ENCODE results near the gene OSBPL10. TPM values are rescaled to one million over a fixed set of nuclear protein-coding genes. Genes with fewer than 3 reads are reported as not detected.

The OSBPL10 gene
- total RNA-seq, 1 donor = 29.0 TPM

GRCh38 chr3:31819441-31819840 is 161.6 kb downstream of the OSBPL10 start:
- no peak overlapping the region for H3K27ac ChIP-seq (ENCODE audit: low read depth, low read length)
- H4K20me1 ChIP-seq (ENCODE audit: insufficient read depth, low read length) = no peaks in the 10 kb centered on the region
- H2AFZ ChIP-seq (ENCODE audit: low read length) = no peak overlapping the region
- H3K4me3 ChIP-seq (ENCODE audit: insufficient read depth, low read length) = no peak overlapping the region
- H3K79me2 ChIP-seq (ENCODE audit: insufficient read depth, low read length) = no peaks in the 10 kb centered on the region
- no peaks in the 10 kb centered on the region for H3K36me3 ChIP-seq (ENCODE audit: insufficient read depth, low read length)
- no peaks in the 10 kb centered on the region for H3K9me3 ChIP-seq (ENCODE audit: low read depth, low read length)
- H3K27me3 ChIP-seq (ENCODE audit: insufficient read depth, low read length) = no peaks in the 10 kb centered on the region
- H3K4me1 ChIP-seq (ENCODE audit: insufficient read depth, low read length) = no peaks in the 10 kb centered on the region
- no peak for DNase-seq (ENCODE audit: insufficient read length, low spot score, missing footprints)
- no peak for TF ChIP-seq CTCF (IDR thresholded peaks at IDR 0.05; ENCODE audit: extremely low read depth, low read depth, low read length)
- H3K4me2 ChIP-seq (ENCODE audit: insufficient read depth, low read length) = no peak overlapping the region

GRCh38 chr3:31817411-31817966 is 163.6 kb downstream of the OSBPL10 start:
- no peaks in the 10 kb centered on the region for H3K4me1 ChIP-seq (ENCODE audit: insufficient read depth, low read length)
- no peaks in the 10 kb centered on the region for H4K20me1 ChIP-seq (ENCODE audit: insufficient read depth, low read length)
- no peaks in the 10 kb centered on the region for H3K79me2 ChIP-seq (ENCODE audit: insufficient read depth, low read length)
- no peaks in the 10 kb centered on the region for H3K9me3 ChIP-seq (ENCODE audit: low read depth, low read length)
- no peak for DNase-seq (ENCODE audit: insufficient read length, low spot score, missing footprints)
- H3K4me3 ChIP-seq (ENCODE audit: insufficient read depth, low read length) = no peak overlapping the region
- H3K36me3 ChIP-seq (ENCODE audit: insufficient read depth, low read length) = no peaks in the 10 kb centered on the region
- no peak overlapping the region for H2AFZ ChIP-seq (ENCODE audit: low read length)
- H3K27ac ChIP-seq (ENCODE audit: low read depth, low read length) = no peak overlapping the region
- TF ChIP-seq CTCF (IDR thresholded peaks at IDR 0.05; ENCODE audit: extremely low read depth, low read depth, low read length) = no peak
- H3K4me2 ChIP-seq (ENCODE audit: insufficient read depth, low read length) = no peak overlapping the region
- no peaks in the 10 kb centered on the region for H3K27me3 ChIP-seq (ENCODE audit: insufficient read depth, low read length)

- Histone ChIP-seq H3K36me3 (ENCODE audit: insufficient read depth, low read length) (no peaks in the 10 kb centered on the region), H3K4me3 (ENCODE audit: insufficient read depth, low read length) (no peak overlapping the region), H3K79me2 (ENCODE audit: insufficient read depth, low read length) (no peaks in the 10 kb centered on the region), H3K27ac (ENCODE audit: low read depth, low read length) (no peak overlapping the region), H2AFZ (ENCODE audit: low read length) (no peak overlapping the region), H3K4me2 (ENCODE audit: insufficient read depth, low read length) (no peak overlapping the region), H3K9me3 (ENCODE audit: low read depth, low read length) (no peaks in the 10 kb centered on the region), H3K27me3 (ENCODE audit: insufficient read depth, low read length) (no peaks in the 10 kb centered on the region), H4K20me1 (ENCODE audit: insufficient read depth, low read length) (no peaks in the 10 kb centered on the region), H3K4me1 (ENCODE audit: insufficient read depth, low read length) (no peaks in the 10 kb centered on the region)
- no peak for TF ChIP-seq CTCF (IDR thresholded peaks at IDR 0.05; ENCODE audit: extremely low read depth, low read depth, low read length)
- DNase-seq (ENCODE audit: insufficient read length, low spot score, missing footprints) = no peak
Measured at GRCh38 chr3:31815631-31816440, 165.2 kb downstream of the OSBPL10 start.

- no peak overlapping the region for H2AFZ ChIP-seq (ENCODE audit: low read length)
- no peaks in the 10 kb centered on the region for H3K27me3 ChIP-seq (ENCODE audit: insufficient read depth, low read length)
- H3K79me2 ChIP-seq (ENCODE audit: insufficient read depth, low read length) = no peaks in the 10 kb centered on the region
- H3K4me2 ChIP-seq (ENCODE audit: insufficient read depth, low read length) = no peak overlapping the region
- H4K20me1 ChIP-seq (ENCODE audit: insufficient read depth, low read length) = no peaks in the 10 kb centered on the region
- H3K4me3 ChIP-seq (ENCODE audit: insufficient read depth, low read length) = no peak overlapping the region
- no peaks in the 10 kb centered on the region for H3K36me3 ChIP-seq (ENCODE audit: insufficient read depth, low read length)
- H3K9me3 ChIP-seq (ENCODE audit: low read depth, low read length) = no peaks in the 10 kb centered on the region
- no peak overlapping the region for H3K27ac ChIP-seq (ENCODE audit: low read depth, low read length)
- DNase-seq (ENCODE audit: insufficient read length, low spot score, missing footprints) = no peak
- no peak for TF ChIP-seq CTCF (IDR thresholded peaks at IDR 0.05; ENCODE audit: extremely low read depth, low read depth, low read length)
- H3K4me1 ChIP-seq (ENCODE audit: insufficient read depth, low read length) = no peaks in the 10 kb centered on the region
Measured at GRCh38 chr3:31815006-31815405, 166.1 kb downstream of the OSBPL10 start.
